Caki2 (cell line): ENCODE results near the gene OPA1. TPM values are rescaled to one million over a fixed set of nuclear protein-coding genes. Genes with fewer than 3 reads are reported as not detected.

Source experiments
- DNase-seq: peaks from one replicate; pipeline ENCODE4 v3.0.0-alpha.2; 2015; ENCODE audit warnings: low read depth
- in situ Hi-C: cut with HindIII; loops from 2 replicates; pipeline ENCODE4 v1.10.0; 2016; ENCODE audit warnings: low sequenced_read_pairs, low pct_unique_long_range_greater_than_20kb, mixed read lengths
- total RNA-seq: library from RNA; depleted of rRNA; stranded (reverse); fragments of >200 nt; shearing (Covaris generic); gene quantifications from 2 replicates; pipeline ENCODE4 v1.2.3, GENCODE V29; 2014; ENCODE audit warnings: low replicate concordance; rRNA removed

Gene OPA1
- total RNA-seq, result 25.0 and 50.4 TPM in 2 replicates

DNA sequence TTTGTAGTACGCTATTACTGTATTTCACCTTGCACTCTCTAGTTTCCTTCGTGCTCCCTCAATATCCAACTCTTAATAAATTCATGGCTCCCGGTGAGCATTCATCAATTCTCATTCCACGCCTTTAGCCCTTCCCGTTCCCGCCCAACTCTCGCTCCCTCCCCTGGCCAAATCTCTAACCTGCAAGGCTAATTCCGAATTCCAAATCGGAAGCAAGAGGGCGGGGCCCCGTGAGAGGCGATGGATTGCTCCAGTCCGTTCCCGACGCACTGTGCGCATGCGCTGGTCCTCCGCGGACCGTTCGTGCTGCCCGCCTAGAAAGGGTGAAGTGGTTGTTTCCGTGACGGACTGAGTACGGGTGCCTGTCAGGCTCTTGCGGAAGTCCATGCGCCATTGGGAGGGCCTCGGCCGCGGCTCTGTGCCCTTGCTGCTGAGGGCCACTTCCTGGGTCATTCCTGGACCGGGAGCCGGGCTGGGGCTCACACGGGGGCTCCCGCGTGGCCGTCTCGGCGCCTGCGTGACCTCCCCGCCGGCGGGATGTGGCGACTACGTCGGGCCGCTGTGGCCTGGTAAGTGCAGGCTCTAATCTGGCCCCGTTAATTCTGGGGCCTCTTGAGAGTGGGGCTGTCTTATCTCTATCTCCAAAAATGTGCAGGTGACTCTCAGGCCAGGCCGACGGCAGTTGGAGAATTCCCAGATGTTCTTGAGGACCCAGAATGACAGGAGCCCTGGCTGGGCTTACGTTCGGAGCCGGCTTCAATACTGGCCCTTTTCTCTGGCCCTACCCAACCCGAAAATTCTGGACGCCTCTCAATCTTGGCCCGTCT lies at the start of gene OPA1:
OPA1 (plus strand) TSS at position 368 of the 827 bp plus-strand sequence; CDS start at position 538, 170 bp downstream.
- in situ Hi-C loops, result loop anchor here (25.0 kb wide), 1 partner anchor 706 kb away; no protein-coding TSS in a partner anchor
- peak; percentile 97 for DNase-seq

- in situ Hi-C loops, result no loop called here
- DNase-seq, result no peak
Observed at GRCh38 chr3:193544289-193544688, 48.7 kb upstream of the OPA1 start.

GRCh38 chr3:193545304-193545703 lies 47.7 kb upstream of the OPA1 start:
- in situ Hi-C loops, result no loop called here
- DNase-seq, result no peak

- DNase-seq, result no peak
- in situ Hi-C loops, result no loop called here
Observed at GRCh38 chr3:193546129-193546528, 46.9 kb upstream of the OPA1 start.

GRCh38 chr3:193548406-193548805 lies 44.6 kb upstream of the OPA1 start:
- in situ Hi-C loops, result no loop called here
- no peak for DNase-seq

DNA sequence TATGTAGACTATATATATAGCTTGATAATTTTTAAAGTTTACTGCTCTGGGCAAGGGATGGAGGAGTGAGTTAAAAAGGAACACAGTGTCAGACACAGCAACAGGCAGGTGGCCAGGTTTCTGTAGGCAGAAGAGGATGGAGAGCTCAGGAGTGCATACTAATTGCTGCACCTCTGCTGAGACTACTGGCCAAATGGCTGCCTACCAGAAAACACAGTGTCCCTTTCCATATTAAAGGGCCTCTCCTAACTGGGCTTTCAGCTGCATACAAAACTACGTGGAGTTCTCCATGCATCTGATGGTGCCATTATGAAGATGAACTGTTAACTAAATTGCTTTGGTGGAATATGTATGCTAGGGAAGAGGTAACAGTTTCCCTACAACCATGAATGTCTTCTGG lies 40.1 kb upstream of the OPA1 start:
- in situ Hi-C loops, result no loop called here
- DNase-seq, result no peak

DNA sequence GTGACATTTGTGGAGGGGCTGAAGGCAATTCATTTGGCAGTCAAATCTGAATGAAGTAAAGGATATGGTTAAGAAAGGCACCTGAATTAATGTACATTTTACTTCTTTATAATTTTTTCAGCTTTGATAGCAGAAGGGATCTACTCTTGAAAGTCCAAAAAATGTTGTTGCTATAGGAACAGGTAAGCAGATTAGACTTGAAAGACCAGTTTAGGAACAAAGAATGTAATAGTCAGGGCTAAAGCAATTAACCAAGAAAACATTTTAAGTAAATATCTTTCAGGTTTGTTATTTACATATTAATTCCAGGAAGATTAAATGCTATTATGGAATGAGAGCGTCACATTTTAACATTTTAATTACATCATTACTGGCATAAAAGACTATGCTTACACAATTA lies 39.4 kb upstream of the OPA1 start:
- no peak for DNase-seq
- in situ Hi-C loops, result no loop called here

DNA sequence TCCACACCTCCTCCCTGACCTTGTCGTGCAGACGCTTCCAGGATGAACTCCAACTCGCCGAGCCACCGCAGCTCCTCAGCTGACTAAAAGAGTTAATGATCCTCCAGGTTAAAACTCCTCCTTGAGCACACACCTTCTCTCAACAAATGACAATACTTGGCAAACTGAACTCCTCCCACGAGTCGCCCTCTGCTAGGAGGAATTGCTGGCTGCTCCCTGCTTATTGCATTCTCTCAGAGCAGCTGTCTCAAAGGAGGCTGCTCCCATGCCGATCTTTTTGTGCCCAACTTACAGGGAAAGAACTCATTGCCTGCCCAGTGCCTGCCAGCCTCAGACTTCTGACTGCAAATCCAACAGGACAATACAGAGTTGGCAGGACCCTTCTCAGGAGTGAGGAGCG lies 38.2 kb upstream of the OPA1 start, which contains the start of gene ATP13A4:
ATP13A4 (minus strand) TSS at position 85 of the 400 bp plus-strand sequence. CDS start 96 bp downstream, outside the sequence.
- in situ Hi-C loops, result no loop called here
- peak; percentile 51 for DNase-seq

DNA sequence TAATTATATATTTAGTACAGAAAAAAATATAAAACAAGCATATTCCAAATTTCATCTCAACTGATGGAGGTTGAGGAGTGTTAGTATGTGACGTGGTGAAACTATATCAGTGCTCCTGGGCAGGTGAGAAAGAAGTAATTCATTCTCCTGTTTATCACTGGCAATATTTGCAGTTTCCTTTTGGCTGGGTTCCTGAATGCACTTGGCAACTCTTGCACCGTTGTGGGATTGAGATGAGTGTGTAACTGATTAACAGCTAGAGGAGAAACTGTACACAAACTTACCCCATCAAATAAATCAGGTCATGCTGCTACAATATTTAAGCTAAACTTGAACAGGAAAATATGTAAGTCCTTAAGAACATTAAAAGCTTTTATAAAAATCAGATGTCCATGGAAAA lies 36.2 kb upstream of the OPA1 start:
- no peak for DNase-seq
- in situ Hi-C loops, result no loop called here

DNA sequence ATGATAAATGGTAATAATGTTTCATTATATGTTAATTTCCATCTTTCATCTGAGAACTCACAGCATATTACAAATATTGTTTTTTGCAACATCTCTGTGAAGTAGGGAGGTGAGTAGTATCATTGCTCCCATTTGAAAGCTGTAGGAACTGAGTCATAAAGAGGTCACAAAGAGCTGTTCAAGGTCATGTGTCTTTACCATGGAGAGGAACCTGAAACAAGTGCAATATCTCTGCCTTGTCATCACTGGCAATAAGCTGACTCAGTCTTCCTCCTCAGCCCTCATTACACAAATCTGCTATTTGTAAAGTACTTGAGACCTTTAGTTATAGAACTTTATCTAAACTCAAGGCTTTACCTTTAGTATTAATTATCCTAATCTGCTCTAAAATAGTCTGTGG lies 33.9 kb upstream of the OPA1 start:
- in situ Hi-C loops, result no loop called here
- DNase-seq, result no peak

DNA sequence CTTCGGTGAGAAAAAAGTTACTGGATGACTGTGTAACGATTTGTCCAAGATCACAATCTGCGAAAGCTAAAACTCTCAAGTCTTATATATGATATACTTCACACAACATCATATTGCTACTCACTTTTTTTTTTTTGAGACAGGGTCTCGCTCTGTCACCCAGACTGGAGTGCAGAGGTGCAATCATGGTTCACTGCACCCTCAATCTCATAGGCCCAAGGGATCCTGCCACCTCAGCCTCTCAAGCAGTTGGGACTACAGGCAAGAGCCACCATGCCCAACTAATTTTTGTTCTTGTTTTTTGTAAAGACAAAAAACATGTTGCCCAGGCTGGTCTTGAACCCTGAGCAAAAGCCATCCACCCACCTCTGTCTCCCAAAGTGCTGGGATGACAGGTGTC lies 32.9 kb upstream of the OPA1 start:
- DNase-seq, result no peak
- in situ Hi-C loops, result no loop called here

GRCh38 chr3:193560870-193561269 lies 32.1 kb upstream of the OPA1 start:
- in situ Hi-C loops, result no loop called here
- DNase-seq, result no peak

- in situ Hi-C loops, result no loop called here
Observed at GRCh38 chr3:193563426-193563825, 29.6 kb upstream of the OPA1 start.

DNA sequence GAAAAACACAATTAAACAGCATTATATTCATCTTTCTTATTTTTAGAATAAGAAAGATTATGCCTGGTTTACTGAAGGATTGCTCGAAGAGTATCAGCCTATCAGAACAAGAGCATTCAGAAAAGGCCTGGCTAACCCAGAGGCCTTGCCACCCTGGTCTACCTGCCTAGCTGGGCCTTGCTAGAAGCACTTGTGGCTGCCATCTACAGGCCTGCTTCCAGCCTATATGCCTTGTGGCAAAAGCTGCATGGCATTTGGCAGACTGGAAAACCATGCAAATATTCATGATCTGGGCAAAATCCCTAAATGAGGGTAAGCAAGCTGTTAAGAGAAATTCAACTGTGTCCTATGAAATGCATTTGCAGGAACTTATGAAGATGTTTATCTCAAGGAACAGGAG lies 29.0 kb upstream of the OPA1 start:
- DNase-seq, result no peak
- in situ Hi-C loops, result no loop called here

More at GRCh38 chr3:193563426-193563825, 29.6 kb upstream of the OPA1 start:
- DNase-seq, result no peak

- in situ Hi-C loops, result no loop called here
Observed at GRCh38 chr3:193569119-193569518, 23.9 kb upstream of the OPA1 start.

DNA sequence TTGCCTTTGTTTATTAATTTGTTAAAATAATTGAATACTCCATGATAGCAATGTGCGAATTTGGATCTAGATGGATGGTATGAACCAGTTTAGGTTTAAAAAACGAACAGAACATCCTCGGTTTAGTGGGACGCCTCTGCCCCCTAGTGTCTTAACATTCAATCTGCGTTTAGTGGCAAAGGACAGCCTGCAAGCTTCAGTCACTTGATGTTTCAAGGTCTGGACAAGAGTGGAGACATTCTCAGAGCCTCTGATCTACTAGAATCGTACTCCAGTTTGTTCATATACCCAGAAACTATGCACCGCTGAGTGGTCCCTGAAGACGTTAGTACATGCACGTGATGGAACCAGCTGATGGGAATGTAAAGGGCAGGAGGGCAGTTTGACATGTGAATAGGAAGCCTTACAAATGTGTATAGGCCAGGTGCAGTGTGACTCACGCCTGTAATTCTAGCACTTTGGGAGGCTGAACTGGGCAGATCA lies 20.5 kb upstream of the OPA1 start:
- in situ Hi-C loops, result no loop called here
- peak; percentile 58 for DNase-seq

More at GRCh38 chr3:193569119-193569518, 23.9 kb upstream of the OPA1 start:
- no peak for DNase-seq

GRCh38 chr3:193573403-193574191 lies 19.4 kb upstream of the OPA1 start:
- in situ Hi-C loops, result no loop called here

DNA sequence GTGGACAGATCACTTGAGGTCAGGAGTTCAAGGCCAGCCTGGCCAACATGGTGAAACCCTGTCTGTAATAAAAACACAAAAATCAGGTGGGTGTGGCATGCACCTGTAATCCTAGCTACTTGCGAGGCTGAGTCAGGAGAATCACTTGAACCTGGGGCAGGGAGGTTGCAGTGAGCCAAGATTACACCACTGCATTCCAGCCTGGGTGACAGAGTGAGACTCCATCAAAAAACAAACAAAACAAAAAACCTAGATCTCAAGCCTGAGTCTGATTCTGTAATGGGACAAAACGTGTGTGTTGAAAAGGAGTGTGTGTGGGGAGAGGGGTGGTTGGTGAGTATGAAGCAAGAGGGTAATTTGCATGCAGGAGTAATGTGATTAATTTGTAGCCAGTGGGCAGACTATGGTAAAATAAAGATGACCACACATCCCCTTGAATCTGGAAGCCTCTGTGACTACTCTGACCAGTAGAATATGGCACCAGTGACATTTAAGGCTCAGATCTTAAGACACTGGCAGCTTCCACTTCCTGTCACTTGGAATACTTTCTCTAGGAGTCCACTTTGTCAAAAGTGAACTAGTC lies 18.4 kb upstream of the OPA1 start:
- DNase-seq, result no peak
- in situ Hi-C loops, result loop anchor here (25.0 kb wide), 1 partner anchor 687 kb away; no protein-coding TSS in a partner anchor

More at GRCh38 chr3:193573403-193574191, 19.4 kb upstream of the OPA1 start:
- no peak for DNase-seq
